Mesenteric fat pad (tissue), 1 donor: Measurements from ENCODE around the gene PPP1R3D. TPM values are rescaled to one million over a fixed set of nuclear protein-coding genes. Genes with fewer than 3 reads are reported as not detected.
"Not testable (repeated sequence)": the region's sequence is repeated elsewhere in the genome, so short reads cannot be mapped to it uniquely, and the experiment has no call there.

Experiments
- DNase-seq: peaks from one replicate; pipeline ENCODE4 v3.0.0-alpha.2; 2020; ENCODE audit warnings: low spot score
- long read RNA-seq: library from polyadenylated mRNA; unstranded; transcript quantifications from one replicate; pipeline ENCODE4 v2.0.0, GENCODE V29; 2020
- total RNA-seq: library from RNA; stranded (reverse); fragmentation: NEBNext Ultra II Directional; extraction: Animal tissue kit (Norgen Biotek cat#: 25700); gene quantifications from one replicate; pipeline ENCODE4 v1.2.1, GENCODE V29; 2021
- donor health status: DM: yes; HTN: yes; CAD: no.

PPP1R3D gene, protein sequence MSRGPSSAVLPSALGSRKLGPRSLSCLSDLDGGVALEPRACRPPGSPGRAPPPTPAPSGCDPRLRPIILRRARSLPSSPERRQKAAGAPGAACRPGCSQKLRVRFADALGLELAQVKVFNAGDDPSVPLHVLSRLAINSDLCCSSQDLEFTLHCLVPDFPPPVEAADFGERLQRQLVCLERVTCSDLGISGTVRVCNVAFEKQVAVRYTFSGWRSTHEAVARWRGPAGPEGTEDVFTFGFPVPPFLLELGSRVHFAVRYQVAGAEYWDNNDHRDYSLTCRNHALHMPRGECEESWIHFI
- 8.8 TPM for total RNA-seq
- long read RNA-seq, transcript PPP1R3D-201 (1 exons, 3,630 nt), result major isoform, 5 of 5 reads
- long read RNA-seq, partial matches to known transcripts, result 0 of 5 reads
- long read RNA-seq, other reads (novel, unspliced or antisense), result 0 of 5 reads

DNA sequence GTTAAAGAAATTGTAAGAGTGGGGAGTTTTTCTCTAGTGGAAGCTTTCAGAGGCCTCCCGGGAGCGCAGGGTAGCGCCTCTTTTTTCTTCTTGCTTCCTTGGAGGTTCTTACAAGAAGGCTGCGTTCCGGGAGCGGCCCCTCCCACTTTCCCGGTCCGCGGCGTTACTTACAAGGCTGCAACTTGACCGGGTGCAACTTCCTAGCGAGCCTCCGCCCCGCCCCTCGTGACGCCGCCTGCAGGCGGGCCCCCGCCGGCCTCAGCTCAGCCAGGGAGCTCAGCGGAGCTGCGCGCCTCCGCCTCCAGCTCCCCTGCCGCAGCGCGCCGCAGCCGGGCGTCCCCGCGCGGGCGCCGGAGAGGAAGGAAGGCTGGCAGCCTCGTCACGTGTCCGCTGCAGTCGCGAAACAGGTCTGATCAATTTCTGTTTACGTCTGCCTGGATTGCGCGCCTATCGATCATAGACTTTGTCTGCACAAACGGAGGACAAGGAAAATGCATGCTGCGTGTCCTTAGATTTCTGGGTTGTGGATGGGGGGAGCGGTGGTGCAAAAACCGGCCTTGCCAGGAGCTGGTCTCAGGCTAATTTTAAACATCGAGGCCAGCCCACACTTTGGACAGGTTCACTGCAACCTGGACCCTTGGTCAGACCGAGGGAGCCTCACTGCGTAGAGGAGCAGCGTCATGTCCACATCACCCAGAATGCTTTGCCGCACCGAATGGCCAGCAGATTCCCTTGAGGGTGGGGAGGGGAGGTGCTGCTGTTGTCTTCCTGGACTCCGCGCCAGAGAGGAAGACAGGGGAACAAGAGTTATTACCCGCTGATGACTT is at the start of gene PPP1R3D, which contains the start of gene FAM217B:
TSS of gene PPP1R3D (minus strand) at position 177 of the 827 bp plus-strand sequence. CDS start 374 bp downstream, outside the sequence.
TSS of gene FAM217B (plus strand) at position 261 of the 827 bp plus-strand sequence. CDS start 3,555 bp downstream, outside the sequence.
- peak; percentile 99 for DNase-seq

GRCh38 chr20:59988141-59988540 is 48.0 kb upstream of the PPP1R3D start:
- no peak for DNase-seq

DNA sequence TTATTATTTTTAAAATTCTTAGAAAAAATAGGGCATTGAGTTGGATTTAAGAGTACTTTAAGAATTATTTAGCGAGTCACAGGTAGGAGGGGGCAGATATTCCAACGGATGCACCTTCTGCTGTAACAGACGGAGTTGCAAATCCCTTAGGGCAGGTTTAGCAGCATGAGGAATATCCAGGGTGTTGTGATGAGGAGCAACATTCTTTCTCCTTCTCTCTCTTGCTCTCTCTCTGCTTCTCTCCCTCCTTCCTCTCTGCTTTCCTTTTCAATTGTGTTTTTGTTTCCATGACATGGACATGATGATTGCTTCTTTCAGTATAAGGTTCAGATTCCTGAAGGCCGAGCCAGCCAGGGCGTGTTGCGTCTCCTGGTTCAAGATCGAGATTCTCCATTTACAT is 47.0 kb upstream of the PPP1R3D start:
- no peak for DNase-seq

DNA sequence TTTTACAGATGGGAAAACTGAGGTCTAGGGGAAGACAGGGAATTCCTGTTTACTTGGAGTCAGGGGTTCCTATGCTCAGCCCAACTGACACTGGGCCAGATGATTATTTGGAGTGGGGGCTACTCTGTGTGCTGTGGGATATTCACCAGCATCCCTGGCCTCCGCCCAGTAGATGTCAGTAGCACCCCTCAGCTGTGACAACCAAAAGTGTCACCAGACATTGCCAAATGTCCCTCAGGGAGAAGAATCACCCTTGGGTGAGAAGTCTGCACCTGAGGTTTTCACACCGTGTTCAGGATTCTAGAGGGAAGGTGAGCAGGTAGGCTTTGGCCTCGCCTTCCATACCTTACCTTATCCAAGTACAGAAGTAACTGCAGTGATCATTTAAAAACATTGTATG is 45.8 kb upstream of the PPP1R3D start:
- no peak for DNase-seq

DNA sequence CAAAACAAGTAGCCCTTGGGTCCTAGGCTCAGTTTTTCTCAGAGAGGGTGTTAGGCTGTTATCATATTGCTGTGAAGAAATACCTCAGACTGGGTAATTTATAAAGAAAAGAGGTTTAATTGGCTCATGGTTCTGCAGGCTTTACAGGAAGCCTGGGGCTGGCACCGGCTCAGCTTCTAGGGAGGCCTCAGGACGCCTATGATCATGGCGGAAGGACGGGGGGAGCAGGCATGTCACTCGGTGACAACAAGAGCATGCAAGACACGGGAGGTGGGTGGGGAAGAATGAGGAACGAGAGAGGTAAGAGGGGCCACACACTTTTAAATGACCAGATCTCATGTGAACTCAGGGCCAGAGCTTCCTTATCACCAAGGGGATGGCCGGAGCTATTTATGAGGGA is 45.1 kb upstream of the PPP1R3D start:
- no peak for DNase-seq

- no peak for DNase-seq
Measured at GRCh38 chr20:59984541-59984940, 44.4 kb upstream of the PPP1R3D start.

DNA sequence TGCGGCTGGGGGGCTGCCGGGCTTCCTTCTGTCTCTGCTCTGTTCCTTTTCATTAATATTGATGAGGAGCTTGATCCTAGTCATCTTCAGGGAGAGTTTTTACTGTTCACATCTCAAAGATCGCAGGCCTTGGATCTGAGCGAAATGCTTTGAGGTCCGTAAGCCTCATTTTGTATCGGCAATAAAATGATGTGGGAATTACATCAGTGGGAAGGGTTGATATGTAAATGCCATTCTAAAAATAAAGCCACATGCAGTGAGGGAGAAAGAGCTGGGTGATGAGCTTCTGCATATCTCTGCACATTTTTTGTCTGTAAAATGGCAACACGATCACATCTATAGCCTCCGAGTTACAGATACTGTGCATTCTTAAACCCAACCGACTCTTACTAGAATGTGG is 43.0 kb upstream of the PPP1R3D start:
- DNase-seq, result no peak

DNA sequence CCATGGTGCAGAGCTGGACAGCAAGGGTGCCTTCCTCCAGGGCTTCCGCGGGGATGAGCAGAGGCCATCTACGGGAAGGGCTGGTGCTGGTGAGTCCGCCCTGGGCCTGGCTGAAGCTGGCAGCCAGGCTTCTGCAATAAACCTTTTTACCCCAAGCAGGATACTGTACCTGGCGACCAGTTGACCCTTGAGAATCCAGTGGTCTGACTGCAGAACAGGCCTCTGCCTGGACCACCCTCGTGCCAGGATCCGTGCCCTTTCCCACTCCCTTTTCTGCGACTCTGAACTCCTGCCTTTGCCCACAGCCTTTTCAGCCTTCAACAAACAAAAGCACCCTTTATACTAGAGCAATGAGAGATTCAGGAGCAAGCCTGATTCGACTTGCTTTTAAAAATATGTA is 37.0 kb upstream of the PPP1R3D start:
- no peak for DNase-seq

DNA sequence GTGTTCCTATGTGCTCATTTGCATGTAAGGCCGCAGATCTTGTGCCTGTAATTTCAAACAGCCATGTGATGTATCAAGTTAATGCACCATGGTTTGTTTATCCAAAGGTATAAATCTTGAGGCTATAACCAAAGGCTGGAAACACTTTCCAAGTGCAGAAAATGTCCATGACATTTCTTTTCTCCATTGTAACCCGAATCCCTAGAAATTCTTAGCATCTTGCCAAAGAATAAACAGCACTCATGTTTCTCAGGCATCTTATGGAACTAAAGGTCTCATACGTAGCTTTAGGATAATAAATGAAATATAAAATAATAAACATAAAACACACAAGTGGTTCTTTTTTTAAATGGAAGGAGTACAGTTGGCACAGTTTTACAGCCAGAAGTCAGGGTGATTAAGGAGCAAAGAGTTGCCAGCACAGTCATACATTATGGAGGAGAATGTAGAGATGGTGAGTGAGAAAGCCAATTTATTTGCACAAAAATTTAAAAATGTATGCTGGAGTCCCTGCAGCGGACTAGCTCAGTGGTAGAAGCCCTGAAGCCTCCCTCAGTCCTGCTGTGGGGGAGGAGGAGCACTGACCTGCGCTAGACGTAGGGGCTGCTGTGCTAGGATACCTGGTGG is 36.2 kb upstream of the PPP1R3D start:
- DNase-seq, result no peak

DNA sequence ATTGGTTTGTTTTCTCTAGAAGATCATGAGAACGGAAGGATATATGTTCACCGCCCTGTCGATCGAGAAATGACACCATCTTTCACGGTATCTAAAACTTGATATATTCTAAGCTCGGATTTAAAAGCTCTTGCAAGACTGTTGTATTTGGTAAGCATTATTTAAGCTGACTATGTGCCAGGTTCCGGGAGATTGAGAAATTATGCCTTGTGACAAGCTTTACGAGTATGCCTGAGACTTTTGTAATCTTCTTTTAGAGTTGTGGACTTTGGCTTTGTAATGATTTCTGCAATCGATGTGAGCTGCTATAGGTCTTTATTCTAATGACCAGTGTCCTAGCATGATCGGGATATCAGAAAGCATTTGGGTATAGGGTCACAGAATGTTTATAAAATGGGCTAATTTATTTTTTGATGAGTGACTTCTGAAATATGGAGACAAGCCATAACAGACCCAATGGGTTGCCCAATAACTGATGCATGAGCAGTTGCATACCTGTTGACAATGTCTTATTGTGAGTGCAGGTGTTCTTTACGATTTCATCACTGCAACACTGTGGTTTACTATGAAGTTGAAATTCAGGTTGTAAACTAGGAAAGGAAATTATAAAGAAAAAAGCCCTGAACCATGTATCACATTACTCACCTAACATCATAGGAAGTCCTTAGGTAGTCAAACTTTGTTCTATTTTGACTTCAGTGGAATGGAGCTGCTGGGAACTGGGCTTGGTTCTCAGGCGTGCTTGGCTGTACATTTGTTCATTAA is 32.1 kb upstream of the PPP1R3D start:
- DNase-seq, result no peak

DNA sequence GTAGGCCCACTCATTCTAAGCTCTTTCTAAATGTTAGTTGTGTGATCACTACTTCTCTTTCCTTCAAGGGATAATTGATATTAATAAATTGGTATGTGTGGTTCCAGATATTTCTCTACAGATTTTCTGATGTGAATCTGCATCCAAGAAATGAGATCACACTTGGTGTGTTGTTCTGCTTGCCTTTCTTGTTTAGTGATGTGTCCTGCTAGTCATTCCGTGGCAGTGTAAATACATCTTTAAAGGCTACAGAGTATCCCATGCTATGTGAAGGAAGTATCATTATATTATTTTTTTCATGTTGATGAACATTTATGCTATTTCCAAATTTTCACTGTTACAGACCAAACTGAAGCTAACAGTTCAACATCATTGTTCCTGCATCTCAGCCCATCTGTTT is 31.3 kb upstream of the PPP1R3D start:
- DNase-seq, result no peak

DNA sequence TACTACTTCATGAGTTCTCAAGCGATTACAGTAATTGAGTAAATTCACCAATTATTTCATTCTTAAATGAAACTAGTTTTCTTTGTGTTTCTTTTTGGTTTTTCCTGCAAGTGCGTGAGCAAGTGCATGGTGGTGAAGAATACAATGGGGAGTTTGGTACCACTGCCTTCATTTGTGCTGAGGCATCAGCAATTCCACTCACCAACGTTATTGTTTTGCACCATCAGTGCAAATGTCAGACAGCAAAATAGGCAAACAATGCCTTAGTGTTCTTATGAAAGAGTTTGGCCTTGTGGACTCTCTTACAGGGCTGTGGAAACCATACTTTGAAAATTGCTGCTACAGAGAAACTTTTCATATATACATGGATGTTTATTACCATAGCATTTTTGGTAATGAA is 26.3 kb upstream of the PPP1R3D start:
- DNase-seq, result no peak

DNA sequence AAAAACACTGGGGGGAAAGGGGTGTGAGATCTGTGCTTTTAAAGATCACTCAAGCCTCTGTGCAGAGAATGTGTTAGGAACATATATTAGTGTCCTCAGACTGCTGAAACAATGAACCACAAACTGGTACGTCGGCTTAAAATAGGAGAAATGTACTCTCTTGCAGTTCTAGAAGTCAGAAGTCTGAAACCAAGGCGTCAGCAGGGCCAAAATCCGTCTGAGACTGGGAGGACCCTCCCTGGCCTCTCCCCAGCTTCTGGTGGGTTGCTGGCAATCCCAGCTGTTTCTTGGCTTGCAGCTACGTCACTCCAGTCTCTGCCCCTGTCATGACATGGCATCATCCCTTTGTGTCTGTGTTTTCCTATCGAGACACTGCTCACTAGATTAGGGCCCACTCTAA is 22.1 kb upstream of the PPP1R3D start:
- no peak for DNase-seq

DNA sequence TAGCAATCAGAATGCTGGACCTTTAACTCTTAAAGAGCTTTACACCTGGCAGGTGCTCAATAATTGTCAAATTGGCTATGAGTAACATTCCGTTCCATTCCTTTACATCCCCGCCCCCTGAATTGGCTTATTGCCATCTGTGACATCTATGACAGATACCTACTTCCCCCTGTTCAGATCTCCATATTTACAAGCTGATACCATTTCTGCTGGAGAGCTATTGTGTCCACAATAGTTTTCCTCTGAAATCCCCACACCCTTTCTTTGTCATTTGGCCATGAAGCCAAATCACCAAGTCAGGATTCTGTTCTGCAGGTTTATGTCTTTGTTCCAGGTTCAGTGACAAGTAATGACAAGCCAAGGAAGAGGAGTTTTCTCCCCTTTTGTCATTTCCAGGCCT is 21.3 kb upstream of the PPP1R3D start:
- no peak for DNase-seq

DNA sequence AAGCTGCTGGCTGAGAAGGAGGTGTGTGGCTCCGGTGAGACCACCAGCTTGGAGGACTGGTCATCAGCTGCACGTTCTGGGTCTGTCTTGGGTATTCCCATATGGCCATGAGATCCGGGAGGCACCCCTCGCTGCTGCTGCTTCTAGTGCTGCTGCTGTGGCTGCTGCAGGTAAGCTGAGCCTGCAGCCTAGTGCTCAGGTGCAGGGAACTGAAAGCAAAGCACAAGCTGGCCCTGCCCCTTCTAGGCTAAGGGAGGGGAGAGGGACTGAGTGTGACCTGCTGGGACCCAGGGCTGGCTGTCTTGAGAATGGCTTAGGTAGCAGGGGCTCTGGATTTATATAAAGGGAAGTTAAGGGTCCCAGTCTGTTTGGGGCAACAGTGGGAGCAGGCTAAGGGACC is 18.5 kb upstream of the PPP1R3D start:
- no peak for DNase-seq

DNA sequence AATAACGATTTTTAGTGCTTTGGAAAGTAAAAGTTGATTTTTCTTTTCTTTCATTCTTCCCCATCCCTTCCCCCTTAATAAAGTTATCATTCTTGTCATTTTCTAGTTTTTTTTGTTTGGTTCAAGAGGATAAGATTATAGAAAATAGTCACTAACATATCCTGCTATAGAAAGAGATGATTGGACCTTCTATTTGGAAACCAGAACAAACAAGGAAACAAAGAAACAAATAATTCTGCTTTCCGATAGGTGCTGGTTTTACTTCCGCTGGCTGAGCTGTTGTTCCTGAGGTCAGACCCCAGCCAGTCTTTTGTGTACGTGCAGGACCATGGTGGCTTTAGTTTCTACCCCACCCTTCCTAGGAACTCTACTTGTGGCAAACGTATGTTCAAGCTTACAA is 18.0 kb upstream of the PPP1R3D start, which contains the start of gene CDH26:
TSS of gene CDH26 (plus strand) at position 301 of the 400 bp plus-strand sequence. CDS start 304 bp downstream, outside the sequence.
- DNase-seq, result no peak

- not testable (repeated sequence) for DNase-seq
Measured at GRCh38 chr20:59957568-59957967, 17.5 kb upstream of the PPP1R3D start.

- no peak for DNase-seq
Measured at GRCh38 chr20:59955131-59955796, 15.2 kb upstream of the PPP1R3D start.

DNA sequence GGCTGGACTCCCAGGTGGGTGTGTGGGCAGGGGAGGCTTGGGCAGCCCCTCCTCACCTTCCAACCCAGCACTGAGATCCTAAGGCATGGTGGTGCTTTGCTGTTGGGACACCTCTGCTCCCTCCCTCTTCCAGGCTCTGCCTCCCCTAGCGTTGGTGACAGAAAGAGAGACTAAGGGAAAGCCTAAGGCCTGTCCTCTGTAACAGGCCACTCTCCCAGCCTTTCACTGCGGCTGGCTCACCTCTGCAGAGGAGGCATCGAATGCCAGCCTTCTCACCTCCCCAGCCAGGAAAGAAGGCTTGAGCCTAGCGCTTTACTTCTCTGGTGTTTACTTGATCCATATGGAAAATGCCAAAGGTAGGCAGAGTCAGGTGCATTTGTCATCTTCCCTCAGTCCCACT is 14.6 kb upstream of the PPP1R3D start:
- DNase-seq, result no peak

DNA sequence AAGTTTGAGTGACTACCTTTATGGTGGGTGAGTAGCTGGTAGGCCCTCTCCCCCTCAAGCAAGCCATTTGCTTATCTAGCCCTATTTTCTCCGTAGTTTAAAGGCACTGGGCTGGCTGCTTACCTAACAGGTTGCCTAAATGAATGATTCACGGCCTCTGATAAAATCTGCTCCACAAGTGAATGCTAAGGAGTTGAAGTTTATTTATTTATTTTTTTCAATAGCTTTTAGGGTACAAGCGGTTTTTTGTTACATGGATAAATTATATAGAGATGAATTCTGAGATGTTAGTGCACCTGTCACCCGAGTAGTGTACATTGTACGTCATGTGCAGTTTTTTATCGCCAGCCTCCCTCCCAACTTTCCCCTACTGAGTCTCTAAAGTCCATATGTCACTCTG is 9.8 kb upstream of the PPP1R3D start:
- no peak for DNase-seq
